ENCODE data around the gene LONP2.

DNA sequence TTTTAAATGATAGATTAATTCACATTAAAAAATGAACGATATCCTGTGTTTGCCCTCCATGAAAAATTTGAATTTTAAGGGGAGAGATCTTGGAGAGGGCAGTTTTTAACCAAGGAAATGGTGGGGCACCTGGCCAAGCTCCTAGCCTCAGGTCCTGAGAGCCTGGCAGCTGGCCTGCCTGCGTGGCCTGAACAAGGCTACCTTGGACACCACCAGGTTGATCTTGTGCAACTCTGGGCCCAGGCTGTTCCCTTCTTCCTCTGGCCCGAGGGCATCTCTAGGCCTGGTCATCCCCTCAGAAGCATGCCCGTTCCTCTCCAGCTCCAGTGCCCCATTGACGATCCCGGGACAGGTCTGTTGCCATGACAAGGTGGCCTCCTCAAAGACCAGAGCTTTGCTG is 33.4 kb upstream of the LONP2 start:
- TF ChIP-seq, protein P1, sequence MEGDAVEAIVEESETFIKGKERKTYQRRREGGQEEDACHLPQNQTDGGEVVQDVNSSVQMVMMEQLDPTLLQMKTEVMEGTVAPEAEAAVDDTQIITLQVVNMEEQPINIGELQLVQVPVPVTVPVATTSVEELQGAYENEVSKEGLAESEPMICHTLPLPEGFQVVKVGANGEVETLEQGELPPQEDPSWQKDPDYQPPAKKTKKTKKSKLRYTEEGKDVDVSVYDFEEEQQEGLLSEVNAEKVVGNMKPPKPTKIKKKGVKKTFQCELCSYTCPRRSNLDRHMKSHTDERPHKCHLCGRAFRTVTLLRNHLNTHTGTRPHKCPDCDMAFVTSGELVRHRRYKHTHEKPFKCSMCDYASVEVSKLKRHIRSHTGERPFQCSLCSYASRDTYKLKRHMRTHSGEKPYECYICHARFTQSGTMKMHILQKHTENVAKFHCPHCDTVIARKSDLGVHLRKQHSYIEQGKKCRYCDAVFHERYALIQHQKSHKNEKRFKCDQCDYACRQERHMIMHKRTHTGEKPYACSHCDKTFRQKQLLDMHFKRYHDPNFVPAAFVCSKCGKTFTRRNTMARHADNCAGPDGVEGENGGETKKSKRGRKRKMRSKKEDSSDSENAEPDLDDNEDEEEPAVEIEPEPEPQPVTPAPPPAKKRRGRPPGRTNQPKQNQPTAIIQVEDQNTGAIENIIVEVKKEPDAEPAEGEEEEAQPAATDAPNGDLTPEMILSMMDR (conservative IDR thresholded peaks at IDR 0.05; ENCODE audit: low read depth, low read length) = no peak
- TF ChIP-seq EZH2 (IDR thresholded peaks at IDR 0.05; ENCODE audit: low read length, unreplicated experiment) (no peak), EZH2phosphoT487 (IDR thresholded peaks at IDR 0.05; ENCODE audit: borderline replicate concordance, low read length) (no peak)
